Measurements from ENCODE around the gene PDE4C. TPM values are rescaled to one million over a fixed set of nuclear protein-coding genes. Genes with fewer than 3 reads are reported as not detected.

PDE4C gene
- total RNA-seq, 4 donors from 2014 or later = 0.29 TPM; not detected in 3

- no peak for DNase-seq (ENCODE audit: low spot score in 2 of 2)
- no peak for TF ChIP-seq POLR2A (IDR thresholded peaks at IDR 0.05)
- TF ChIP-seq, protein P1, sequence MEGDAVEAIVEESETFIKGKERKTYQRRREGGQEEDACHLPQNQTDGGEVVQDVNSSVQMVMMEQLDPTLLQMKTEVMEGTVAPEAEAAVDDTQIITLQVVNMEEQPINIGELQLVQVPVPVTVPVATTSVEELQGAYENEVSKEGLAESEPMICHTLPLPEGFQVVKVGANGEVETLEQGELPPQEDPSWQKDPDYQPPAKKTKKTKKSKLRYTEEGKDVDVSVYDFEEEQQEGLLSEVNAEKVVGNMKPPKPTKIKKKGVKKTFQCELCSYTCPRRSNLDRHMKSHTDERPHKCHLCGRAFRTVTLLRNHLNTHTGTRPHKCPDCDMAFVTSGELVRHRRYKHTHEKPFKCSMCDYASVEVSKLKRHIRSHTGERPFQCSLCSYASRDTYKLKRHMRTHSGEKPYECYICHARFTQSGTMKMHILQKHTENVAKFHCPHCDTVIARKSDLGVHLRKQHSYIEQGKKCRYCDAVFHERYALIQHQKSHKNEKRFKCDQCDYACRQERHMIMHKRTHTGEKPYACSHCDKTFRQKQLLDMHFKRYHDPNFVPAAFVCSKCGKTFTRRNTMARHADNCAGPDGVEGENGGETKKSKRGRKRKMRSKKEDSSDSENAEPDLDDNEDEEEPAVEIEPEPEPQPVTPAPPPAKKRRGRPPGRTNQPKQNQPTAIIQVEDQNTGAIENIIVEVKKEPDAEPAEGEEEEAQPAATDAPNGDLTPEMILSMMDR (IDR thresholded peaks at IDR 0.05) = no peak
- 73 to 76% methylated on average over 5 of the region's 5 CpGs for WGBS, 2 donors
- H3K4me3 ChIP-seq (ENCODE audit: low read depth, poor library complexity, severe bottlenecking) = no peak overlapping the region
- intact Hi-C loops (cut with DNase I; ENCODE audit: low total_unique reads) = no loop called here
These were observed 3.2 kb upstream of the PDE4C start for GRCh38 chr19:18229474-18229873.

- H3K4me3 ChIP-seq (ENCODE audit: low read depth, poor library complexity, severe bottlenecking) = no peak overlapping the region
- intact Hi-C loops (cut with DNase I; ENCODE audit: low total_unique reads) = no loop called here
- no peak for DNase-seq (ENCODE audit: low spot score in 2 of 2)
- WGBS, 2 donors = 64 to 71% methylated on average over 6 of the region's 6 CpGs
- TF ChIP-seq, protein P1 (IDR thresholded peaks at IDR 0.05) = no peak
- TF ChIP-seq POLR2A (IDR thresholded peaks at IDR 0.05) = no peak
These were observed 1.6 kb upstream of the PDE4C start for GRCh38 chr19:18227781-18228271.

GRCh38 chr19:18226956-18227780, 930 bp upstream of the PDE4C start:
- intact Hi-C loops (cut with DNase I; ENCODE audit: low total_unique reads) = no loop called here
- no peak overlapping the region for H3K4me3 ChIP-seq (ENCODE audit: low read depth, poor library complexity, severe bottlenecking)
- 82 to 83% methylated on average over 18 of the region's 18 CpGs for WGBS, 2 donors
- TF ChIP-seq, protein P1 (IDR thresholded peaks at IDR 0.05) = no peak
- TF ChIP-seq POLR2A (IDR thresholded peaks at IDR 0.05) = no peak
- no peak for DNase-seq (ENCODE audit: low spot score in 2 of 2)

- DNase-seq (ENCODE audit: low spot score in 2 of 2) = no peak
- intact Hi-C loops (cut with DNase I; ENCODE audit: low total_unique reads) = no loop called here
- no peak for TF ChIP-seq POLR2A (IDR thresholded peaks at IDR 0.05)
- TF ChIP-seq, protein P1 (IDR thresholded peaks at IDR 0.05) = no peak
- H3K4me3 ChIP-seq (ENCODE audit: low read depth, poor library complexity, severe bottlenecking) = no peak overlapping the region
- 0 to 15% methylated on average over 1 to 16 of the region's 16 CpGs for WGBS, 2 donors
These were observed 910 bp downstream of the PDE4C start for GRCh38 chr19:18225355-18225701.

- peak; percentile 97 to 99 for DNase-seq (ENCODE audit: low spot score in 2 of 2)
- 1 to 2% methylated on average over 40 to 58 of the region's 81 CpGs for WGBS, 2 donors
These were observed 1.5 kb downstream of the PDE4C start for GRCh38 chr19:18224525-18225354.

More at GRCh38 chr19:18224525-18225354, 1.5 kb downstream of the PDE4C start:
- intact Hi-C loops (cut with DNase I; ENCODE audit: low total_unique reads) = no loop called here
- TF ChIP-seq, protein P1 (IDR thresholded peaks at IDR 0.05) = no peak
- TF ChIP-seq POLR2A (IDR thresholded peaks at IDR 0.05) = no peak
- no peak overlapping the region for H3K4me3 ChIP-seq (ENCODE audit: low read depth, poor library complexity, severe bottlenecking)

All from lower leg skin (tissue), 4 donors.